Stimulated activated CD8-positive, alpha-beta memory T cell treated with anti-CD3 and anti-CD28 coated beads, Interleukin-15, amount 100 ng/mL, for 48 hours (primary cell): Measurements from ENCODE around the gene SCYGR3.

Source experiments
- DNase-seq, 2 donors: peaks; one replicate each; pipeline ENCODE4 v3.0.0-alpha.2; 2020; ENCODE audit warnings: low read depth in 2 of 2

Gene SCYGR3

GRCh38 chr2:227614740-227615139 lies at the start of gene SCYGR3:
Gene SCYGR3 (minus strand): TSS chr2:227614840. CDS start chr2:227614840, 0 bp downstream.
- DNase-seq = no peak

- no peak for DNase-seq
Observed at GRCh38 chr2:227661827-227662226, 47.2 kb upstream of the SCYGR3 start.

- DNase-seq = no peak
Observed at GRCh38 chr2:227661025-227661649, 46.5 kb upstream of the SCYGR3 start.

GRCh38 chr2:227657199-227657845 lies 42.7 kb upstream of the SCYGR3 start:
- no peak for DNase-seq

- DNase-seq = no peak
Observed at GRCh38 chr2:227655454-227655853, 40.8 kb upstream of the SCYGR3 start.

- no peak for DNase-seq
Observed at GRCh38 chr2:227654426-227654825, 39.8 kb upstream of the SCYGR3 start.

GRCh38 chr2:227653419-227653818 lies 38.8 kb upstream of the SCYGR3 start:
- no peak for DNase-seq

- no peak for DNase-seq
Observed at GRCh38 chr2:227643990-227644551, 29.4 kb upstream of the SCYGR3 start.

GRCh38 chr2:227642656-227643055 lies 28.0 kb upstream of the SCYGR3 start:
- DNase-seq = no peak

GRCh38 chr2:227634201-227634600 lies 19.6 kb upstream of the SCYGR3 start:
- DNase-seq = no peak

GRCh38 chr2:227632827-227633226 lies 18.2 kb upstream of the SCYGR3 start:
- DNase-seq = no peak

- DNase-seq = no peak
Observed at GRCh38 chr2:227630322-227630721, 15.7 kb upstream of the SCYGR3 start.

- no peak for DNase-seq
Observed at GRCh38 chr2:227629435-227629834, 14.8 kb upstream of the SCYGR3 start.

GRCh38 chr2:227627769-227628168 lies 13.1 kb upstream of the SCYGR3 start:
- no peak for DNase-seq

- DNase-seq = no peak
Observed at GRCh38 chr2:227626580-227627151, 12.0 kb upstream of the SCYGR3 start.

- DNase-seq = no peak
Observed at GRCh38 chr2:227625420-227625819, 10.8 kb upstream of the SCYGR3 start.

GRCh38 chr2:227623226-227623625 lies 8.6 kb upstream of the SCYGR3 start:
- no peak for DNase-seq

GRCh38 chr2:227617316-227618230 lies 2.9 kb upstream of the SCYGR3 start, which contains the start of gene SCYGR4:
Gene SCYGR4 (plus strand): TSS chr2:227617498. CDS start chr2:227617498, 0 bp downstream.
- DNase-seq = no peak

GRCh38 chr2:227616631-227617030 lies 2.0 kb upstream of the SCYGR3 start:
- no peak for DNase-seq

GRCh38 chr2:227615906-227616305 lies 1.3 kb upstream of the SCYGR3 start:
- no peak for DNase-seq

GRCh38 chr2:227615181-227615580 lies 541 bp upstream of the SCYGR3 start:
- DNase-seq = no peak

GRCh38 chr2:227614246-227614645 lies 394 bp downstream of the SCYGR3 start:
- DNase-seq = no peak
